Naive thymus-derived CD8-positive, alpha-beta T cell (primary cell): Measurements from ENCODE around the gene HNRNPLL. TPM values are rescaled to one million over a fixed set of nuclear protein-coding genes. Genes with fewer than 3 reads are reported as not detected.
A peak's percentile ranks its signal among the peaks of the same experiment; 100 is the strongest.
"Not testable (repeated sequence)": the region's sequence is repeated elsewhere in the genome, so short reads cannot be mapped to it uniquely, and the experiment has no call there.

Source experiments
- ATAC-seq, 2 donors: fragments of 150-1000 bp; cut with Tn5 transposase in 1 of 2; sonication (Bioruptor Pico), chemical (Tn5 transposase) in 1 of 2; 1 replicate in 1 of 2; 2 replicates in 1 of 2; pipeline ENCODE4 v1.10.0; 2021; ENCODE audit warnings: mild to moderate bottlenecking in 2 of 2, moderate library complexity in 2 of 2
- POLR2A ChIA-PET: fragments of 350-600 bp; sonication (Branson Sonifier 250); formaldehyde crosslinking; loops from one replicate; lab custom pipeline; 2021; ENCODE audit warnings: antibody characterized with exemption; lab: Charles Lee
- DNase-seq, 10 donors: peaks; one replicate each; pipeline versions ENCODE4 v3.0.0 to v3.0.0-alpha.2; 2020 to 2022
- H3K27ac Mint-ChIP-seq, 10 donors: one replicate each; pipeline ENCODE4 v1.8.0; 2020 to 2022; ENCODE audit warnings: mild to moderate bottlenecking in 10 of 10, mixed read lengths in 10 of 10, moderate library complexity in 4 of 10, inconsistent platforms in 1 of 10
- H3K27me3 Mint-ChIP-seq, 5 donors: one replicate each; pipeline ENCODE4 v1.8.0; 2021 to 2022; ENCODE audit warnings: mixed read lengths in 5 of 5
- H3K36me3 Mint-ChIP-seq, 3 donors: one replicate each; pipeline ENCODE4 v1.8.0; 2020 to 2022; ENCODE audit warnings: mixed read lengths in 3 of 3, mild to moderate bottlenecking in 2 of 3, inconsistent platforms in 1 of 3
- H3K4me1 Mint-ChIP-seq, 4 donors: one replicate each; pipeline ENCODE4 v1.8.0; 2021 to 2022; ENCODE audit warnings: mixed read lengths in 4 of 4
- H3K4me3 Mint-ChIP-seq, 10 donors: one replicate each; pipeline ENCODE4 v1.8.0; 2020 to 2022; ENCODE audit warnings: mild to moderate bottlenecking in 10 of 10, mixed read lengths in 10 of 10, moderate library complexity in 6 of 10, inconsistent platforms in 1 of 10
- H3K9me3 Mint-ChIP-seq, 9 donors: one replicate each; pipeline ENCODE4 v1.8.0; 2020 to 2022; ENCODE audit warnings: mixed read lengths in 9 of 9, mild to moderate bottlenecking in 3 of 9, inconsistent platforms in 1 of 9, moderate library complexity in 1 of 9
- polyA plus RNA-seq, 3 donors: library from polyadenylated mRNA; unstranded; fragments of 300-500 nt; fragmentation: Illumina TruSeq; gene quantifications; one replicate each; pipeline ENCODE4 v1.2.3, GENCODE V29; 2021
- total RNA-seq, 8 experiments: library from RNA in 2 of 8; stranded (reverse) in 2 of 8; gene quantifications; one replicate each; pipeline ENCODE4 v1.2.3 and lab custom pipeline; 2021 to 2026

The HNRNPLL gene
- total and polyA plus RNA-seq, 5 experiments from 2014 or later = 8.0 to 20.2 (median 13.1) TPM

DNA sequence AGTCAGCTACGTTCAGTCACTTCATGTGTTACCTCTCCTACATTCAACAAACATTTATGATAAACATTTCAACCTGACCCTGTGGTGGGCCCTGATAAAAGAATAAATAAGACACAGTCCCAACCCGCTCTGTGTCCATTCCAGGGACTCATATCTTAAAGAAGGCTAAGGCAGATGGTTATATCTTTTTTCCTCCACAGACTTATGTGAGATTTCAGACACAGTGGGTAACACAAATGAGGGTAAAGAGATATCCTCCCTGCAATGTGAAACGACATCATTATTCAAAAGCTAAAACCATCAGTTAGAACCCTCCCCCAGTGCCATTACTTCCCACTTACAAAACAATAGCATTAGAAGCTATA is 11.1 kb upstream of the HNRNPLL start:
- Mint-ChIP-seq H3K9me3 (no peaks in the 10 kb centered on the region), H3K27me3 (peaks cover 0 to 35% (median 3%) of the 10 kb centered on the region in 5 donors), H3K36me3 (no peaks in the 10 kb centered on the region), H3K4me3 (no peak overlapping the region), H3K27ac (no peak overlapping the region), H3K4me1 (peaks cover 0 to 12% (median 6%) of the 10 kb centered on the region in 4 donors)
- POLR2A ChIA-PET = no interaction called here
- DNase-seq (no peak), ATAC-seq (no peak)

DNA sequence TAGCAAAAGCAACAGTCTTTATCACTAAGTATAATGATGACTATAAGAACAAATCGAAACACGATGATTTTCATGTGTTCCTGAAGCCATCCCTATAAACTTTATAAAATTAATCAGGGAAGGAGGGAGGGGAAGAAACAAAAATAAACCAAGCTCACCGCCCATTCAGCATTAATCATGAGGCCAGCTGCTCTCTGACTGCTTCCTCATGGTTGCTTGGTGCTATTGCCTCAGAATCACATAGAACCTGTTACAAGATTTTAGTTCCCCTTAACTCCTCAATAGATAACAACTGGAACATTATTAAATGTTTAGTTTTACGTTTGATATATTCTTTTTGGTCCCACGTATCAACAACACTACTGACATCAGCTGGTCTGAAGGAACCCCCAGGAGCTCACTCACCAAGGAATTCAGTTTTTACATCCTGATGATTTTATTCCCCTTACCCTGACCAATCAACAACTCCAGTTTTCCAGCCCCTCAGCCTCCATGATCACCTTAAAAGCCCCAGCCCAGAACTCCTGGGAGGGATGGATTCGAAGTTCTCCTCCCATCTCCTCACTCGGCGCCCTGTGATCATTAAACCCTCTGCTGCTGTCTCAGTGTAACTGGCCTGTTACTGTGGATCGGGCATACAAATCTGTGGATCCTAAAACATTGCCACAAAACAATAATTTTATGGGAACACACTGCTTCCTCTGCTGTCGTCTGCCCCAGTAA is 10.6 kb upstream of the HNRNPLL start:
- ATAC-seq (no peak), DNase-seq (no peak)
- H3K4me3 Mint-ChIP-seq = no peak overlapping the region
- POLR2A ChIA-PET = no interaction called here
- no peak overlapping the region for H3K27ac Mint-ChIP-seq
- H3K4me1 Mint-ChIP-seq = peaks cover 0 to 15% (median 9%) of the 10 kb centered on the region in 4 donors
- no peaks in the 10 kb centered on the region for H3K9me3 Mint-ChIP-seq
- peaks cover 0 to 32% (median 3%) of the 10 kb centered on the region in 5 donors for H3K27me3 Mint-ChIP-seq
- no peaks in the 10 kb centered on the region for H3K36me3 Mint-ChIP-seq

DNA sequence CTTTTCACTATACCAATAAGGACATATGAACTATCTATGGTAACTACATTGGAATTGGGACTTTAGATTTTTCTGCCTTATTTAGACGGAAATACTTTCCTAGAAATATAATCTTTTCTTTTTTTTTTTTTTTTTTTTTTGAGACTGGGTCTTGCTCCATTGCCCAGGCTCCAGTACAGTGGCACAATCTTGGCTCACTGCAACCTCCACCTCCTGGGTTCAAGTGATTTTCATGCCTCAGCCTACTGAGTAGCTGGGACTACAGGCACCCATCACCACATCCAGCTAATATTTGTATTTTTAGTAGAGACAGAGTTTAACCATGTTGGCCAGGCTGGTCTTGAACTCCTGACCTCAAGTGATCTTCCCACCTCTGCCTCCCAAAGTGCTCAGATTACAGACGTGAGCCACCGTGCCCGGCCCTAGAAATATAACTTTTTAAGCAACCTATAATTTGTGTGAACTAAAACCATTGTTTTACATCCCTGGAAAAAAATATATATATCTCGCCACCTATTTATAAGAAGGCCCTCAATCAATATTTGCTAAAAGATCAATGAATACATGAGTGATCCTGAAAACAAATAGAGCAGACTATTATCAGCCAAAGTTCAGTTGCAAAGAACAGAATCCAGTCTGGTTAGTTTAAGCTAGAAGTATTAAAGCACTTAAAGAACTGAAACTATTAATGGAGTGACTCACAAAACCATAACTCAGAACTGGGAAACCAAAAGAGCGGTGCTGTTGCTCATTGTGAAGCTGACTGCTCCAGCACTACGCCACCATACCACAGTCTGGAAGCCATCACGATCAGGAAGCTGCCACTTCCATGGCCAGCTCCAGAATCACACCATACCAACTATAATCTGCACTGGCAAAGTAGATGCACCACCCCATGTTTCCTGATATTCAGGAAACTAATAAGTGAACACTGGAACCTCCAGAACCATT is 8.4 kb upstream of the HNRNPLL start:
- Mint-ChIP-seq H3K27me3 (peaks cover 0 to 26% (median 0%) of the 10 kb centered on the region in 5 donors), H3K9me3 (no peaks in the 10 kb centered on the region), H3K4me3 (no peak overlapping the region), H3K27ac (no peak overlapping the region), H3K4me1 (peaks cover 0 to 20% (median 9%) of the 10 kb centered on the region in 4 donors), H3K36me3 (no peaks in the 10 kb centered on the region)
- DNase-seq = no peak
- no peak for ATAC-seq
- POLR2A ChIA-PET = interaction anchor here (0.7 kb wide), 2 partner anchors 72 to 228 kb away, joined by 3 to 9 read pairs; no protein-coding TSS in a partner anchor

DNA sequence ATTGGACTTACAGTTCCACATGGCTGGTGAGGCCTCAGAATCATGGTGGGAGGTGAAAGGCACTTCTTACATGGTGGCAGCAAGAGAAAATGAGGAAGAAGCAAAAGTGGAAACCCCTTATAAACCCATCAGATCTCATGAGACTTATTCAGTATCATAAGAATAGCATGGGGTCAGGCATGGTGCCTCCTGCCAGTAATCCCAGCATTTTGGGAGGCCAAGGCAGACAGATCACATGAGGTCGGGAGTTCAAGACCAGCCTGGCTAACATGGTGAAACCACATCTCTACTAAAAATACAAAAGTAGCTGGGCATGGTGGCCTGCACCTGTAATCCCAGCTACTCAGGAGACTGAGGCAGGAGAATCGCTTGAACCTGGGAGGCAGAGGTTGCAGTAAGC is 6.5 kb upstream of the HNRNPLL start:
- H3K27ac Mint-ChIP-seq, ATAC-seq, H3K4me3 Mint-ChIP-seq, POLR2A ChIA-PET, H3K36me3 Mint-ChIP-seq, H3K9me3 Mint-ChIP-seq, DNase-seq: not testable (repeated sequence)
- Mint-ChIP-seq H3K4me1 (peaks cover 0 to 22% (median 13%) of the 10 kb centered on the region in 4 donors), H3K27me3 (peaks cover 0 to 17% (median 0%) of the 10 kb centered on the region in 5 donors)

DNA sequence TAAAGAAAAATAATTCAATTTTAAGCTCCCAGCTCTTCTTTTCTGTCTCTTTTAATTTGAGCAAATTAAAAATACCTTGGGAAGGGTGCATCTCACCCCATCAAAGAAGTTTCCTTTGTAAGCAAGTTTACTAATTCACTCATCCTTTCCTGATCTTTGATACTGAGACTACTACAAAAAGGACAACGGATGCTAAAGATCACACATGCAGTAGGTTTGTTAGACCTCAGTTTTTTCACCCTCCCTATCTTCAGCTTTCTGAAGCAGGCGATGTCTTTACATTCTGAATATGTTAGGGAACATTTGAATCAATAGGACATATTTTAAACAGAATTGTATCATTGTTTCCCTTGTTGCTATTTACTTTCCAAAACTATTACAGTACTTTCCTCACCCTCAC is 6.0 kb upstream of the HNRNPLL start:
- no peak for DNase-seq
- H3K27ac Mint-ChIP-seq = peak overlapping the region in 1 of 10 donors; percentile 3
- POLR2A ChIA-PET = no interaction called here
- no peak overlapping the region for H3K4me3 Mint-ChIP-seq
- peaks cover 2 to 25% (median 17%) of the 10 kb centered on the region in 4 donors for H3K4me1 Mint-ChIP-seq
- H3K9me3 Mint-ChIP-seq = no peaks in the 10 kb centered on the region
- H3K36me3 Mint-ChIP-seq = no peaks in the 10 kb centered on the region
- peaks cover 0 to 14% (median 0%) of the 10 kb centered on the region in 5 donors for H3K27me3 Mint-ChIP-seq
- ATAC-seq = no peak

DNA sequence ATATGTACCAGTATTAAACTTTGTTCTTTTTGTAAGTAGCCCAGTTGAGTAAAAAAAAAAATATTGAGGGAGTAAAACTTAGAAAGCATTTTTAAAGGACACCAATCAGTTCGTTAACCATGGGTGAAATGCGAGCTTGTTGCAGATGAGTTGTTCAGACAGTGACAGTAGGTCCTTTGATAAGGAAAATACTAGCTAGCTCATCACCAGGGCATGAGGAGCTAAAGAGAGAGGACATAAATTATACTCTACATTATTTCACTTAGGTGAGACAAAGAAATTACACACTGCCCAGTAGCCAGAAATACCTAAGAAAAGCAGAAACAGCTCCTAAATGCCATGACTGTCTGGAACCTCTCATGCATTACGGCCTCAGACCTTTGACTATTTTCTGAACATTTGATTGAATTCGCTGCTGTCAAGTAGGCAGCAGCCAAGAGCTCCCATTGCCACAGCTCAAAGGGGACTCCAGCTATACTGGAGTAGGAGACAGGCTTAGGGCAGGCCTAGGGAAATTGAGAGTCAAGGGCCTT is 2.6 kb upstream of the HNRNPLL start:
- POLR2A ChIA-PET = interaction anchor here (2.9 kb wide), 1 partner anchor 61 kb away, joined by 18 read pairs; the partner anchor contains the start of gene GALM
- ATAC-seq (no peak), DNase-seq (no peak)
- Mint-ChIP-seq H3K4me3 (no peak overlapping the region), H3K27ac (no peak overlapping the region), H3K4me1 (peaks cover 8 to 36% (median 33%) of the 10 kb centered on the region in 4 donors), H3K36me3 (no peaks in the 10 kb centered on the region), H3K9me3 (no peaks in the 10 kb centered on the region), H3K27me3 (peaks cover 0 to 4% (median 0%) of the 10 kb centered on the region in 5 donors)

DNA sequence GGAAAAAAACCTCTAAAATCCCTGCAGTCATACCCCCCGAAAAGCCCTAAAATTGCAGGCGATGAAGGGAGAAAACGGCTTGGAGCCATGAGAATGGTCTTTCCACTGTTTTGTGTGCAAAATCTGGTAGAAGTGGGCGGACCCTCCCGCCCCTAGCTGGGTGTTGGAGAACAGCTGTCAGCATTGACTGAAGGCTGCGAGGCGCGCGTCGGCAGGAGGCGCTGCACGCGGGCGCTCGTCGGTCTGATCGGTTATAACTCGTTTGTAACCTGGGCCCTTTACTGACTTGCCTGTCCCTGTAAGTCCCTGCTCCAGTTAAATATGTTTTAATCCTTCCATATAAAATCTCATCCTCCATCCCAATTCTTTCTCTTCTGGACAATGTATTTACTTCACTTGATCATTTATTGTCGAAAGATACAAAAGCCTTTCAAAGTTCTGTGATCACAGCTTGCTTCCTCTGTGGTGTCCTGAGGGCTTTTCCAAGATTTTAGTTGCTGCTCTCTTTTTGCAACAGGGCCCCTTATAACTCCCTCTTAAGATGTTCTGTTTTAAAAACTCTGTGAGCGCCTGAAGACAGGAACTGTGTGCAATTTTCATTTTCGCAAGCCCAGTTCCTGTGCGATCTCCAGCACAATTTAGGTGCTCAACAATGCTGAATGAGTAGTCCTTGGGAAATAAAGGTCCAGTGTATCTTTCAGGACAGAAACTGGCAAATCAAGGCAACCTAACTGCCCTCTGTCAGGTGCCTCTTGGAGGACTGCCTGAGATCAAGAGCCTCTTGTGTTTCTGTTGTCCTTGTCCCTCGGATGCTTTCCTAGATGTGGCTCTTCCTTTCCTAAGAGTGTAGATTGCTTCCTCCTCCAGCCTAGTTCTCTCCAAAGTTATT is 918 bp upstream of the HNRNPLL start:
- ATAC-seq (peak; percentile 72 to 83), DNase-seq (peak; percentile 67 to 86 (median 74))
- POLR2A ChIA-PET = interaction anchor here (1.1 to 4.4 kb wide), 5 partner anchors 9 to 148 kb away, joined by 4 to 49 read pairs (median 6); partner anchors contain the start of genes GALM and SRSF7
- H3K27me3 Mint-ChIP-seq = no peaks in the 10 kb centered on the region
- H3K4me3 Mint-ChIP-seq = peak overlapping the region; percentile 84 to 98 (median 96)
- H3K27ac Mint-ChIP-seq = peak overlapping the region; percentile 66 to 94 (median 91)
- no peaks in the 10 kb centered on the region for H3K36me3 Mint-ChIP-seq
- H3K4me1 Mint-ChIP-seq = peaks cover 15 to 46% (median 40%) of the 10 kb centered on the region in 4 donors
- no peaks in the 10 kb centered on the region for H3K9me3 Mint-ChIP-seq

DNA sequence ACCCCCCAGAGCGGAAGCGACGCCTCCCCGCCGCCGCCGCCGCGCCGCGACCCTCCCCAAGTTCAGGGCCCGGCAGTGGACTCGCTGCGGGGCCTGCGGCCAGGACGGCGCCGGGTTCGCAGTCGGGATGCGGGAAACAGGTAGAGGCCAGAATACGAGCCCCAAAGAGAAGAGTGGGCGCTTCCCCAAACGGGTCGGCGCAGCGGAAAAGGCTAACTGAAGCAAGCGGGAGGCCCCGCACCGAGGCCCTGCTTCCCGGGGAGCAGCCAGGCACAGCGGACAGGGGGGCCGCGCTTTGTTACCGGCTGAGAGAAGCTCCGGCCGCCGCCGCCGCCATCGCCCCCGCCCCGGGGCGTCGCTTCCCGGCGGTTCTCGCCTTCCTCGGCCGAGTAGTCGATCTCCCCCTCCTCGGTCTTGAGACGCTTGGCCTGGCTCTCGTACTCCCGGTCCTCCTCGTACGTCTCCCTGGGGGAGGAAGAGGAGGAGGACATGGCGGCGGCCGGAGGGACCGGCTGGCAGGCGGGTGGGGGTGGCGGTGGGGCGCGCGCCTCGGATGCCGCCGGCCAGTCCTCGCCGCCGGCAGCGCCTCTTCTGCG is 494 bp downstream of the HNRNPLL start:
- Mint-ChIP-seq H3K4me1 (peaks cover 15 to 44% (median 40%) of the 10 kb centered on the region in 4 donors), H3K9me3 (no peaks in the 10 kb centered on the region)

DNA sequence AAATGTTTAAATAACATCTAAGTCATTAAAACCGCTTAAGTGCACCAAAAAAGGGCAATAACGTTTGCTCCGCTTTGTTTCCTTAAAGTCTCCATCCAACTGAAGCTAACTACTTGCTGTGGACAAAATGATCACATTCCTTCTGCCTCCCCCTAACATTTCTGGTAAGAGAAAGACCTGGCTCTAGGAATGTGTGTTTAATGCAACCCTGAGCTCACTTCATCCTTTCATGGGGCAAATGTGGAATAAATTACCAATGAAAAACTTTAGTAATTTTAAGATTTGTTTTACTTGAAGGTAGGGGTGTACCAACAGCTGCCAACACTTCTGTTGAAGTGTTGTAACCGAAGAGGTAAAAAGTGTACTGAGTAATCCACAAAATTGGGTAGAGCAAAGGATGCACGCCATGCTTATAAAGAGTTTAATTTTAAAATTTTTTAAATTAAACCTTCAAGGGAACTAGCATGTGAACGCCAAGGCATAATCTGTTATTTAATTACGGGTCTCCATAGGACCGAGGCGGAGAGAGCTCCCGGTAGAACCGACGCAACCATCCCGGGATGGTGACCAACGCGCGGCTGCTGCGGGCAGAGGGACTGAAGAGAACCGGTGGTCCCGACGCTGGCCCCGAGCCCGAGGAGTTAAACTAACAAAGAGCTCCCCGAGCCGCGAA is 1.1 kb downstream of the HNRNPLL start:
- peak overlapping the region; percentile 83 to 98 (median 88) for H3K4me3 Mint-ChIP-seq
- POLR2A ChIA-PET = interaction anchor here (0.7 to 4.4 kb wide), 13 partner anchors 11 to 185 kb away, joined by 3 to 49 read pairs (median 4); partner anchors contain the start of genes GALM and SRSF7
- H3K27me3 Mint-ChIP-seq = no peaks in the 10 kb centered on the region
- peaks cover 17 to 45% (median 42%) of the 10 kb centered on the region in 4 donors for H3K4me1 Mint-ChIP-seq
- DNase-seq (peak in 2 of 10 donors; percentile 5 to 9), ATAC-seq (no peak)
- no peaks in the 10 kb centered on the region for H3K9me3 Mint-ChIP-seq
- H3K27ac Mint-ChIP-seq = peak overlapping the region in 9 of 10 donors; percentile 11 to 86 (median 43)
- H3K36me3 Mint-ChIP-seq = no peaks in the 10 kb centered on the region

More for the DNA sequence above, 494 bp downstream of the HNRNPLL start:
- Mint-ChIP-seq H3K27ac (peak overlapping the region in 9 of 10 donors; percentile 11 to 86 (median 41)), H3K4me3 (peak overlapping the region; percentile 83 to 98 (median 88)), H3K36me3 (no peaks in the 10 kb centered on the region), H3K27me3 (no peaks in the 10 kb centered on the region)
- peak in 8 of 10 donors; percentile 3 to 44 (median 30) for DNase-seq
- POLR2A ChIA-PET = interaction anchor here (0.7 to 4.4 kb wide), 13 partner anchors 11 to 185 kb away, joined by 3 to 49 read pairs (median 4); partner anchors contain the start of genes GALM and SRSF7
- ATAC-seq = peak; percentile 5 to 20

DNA sequence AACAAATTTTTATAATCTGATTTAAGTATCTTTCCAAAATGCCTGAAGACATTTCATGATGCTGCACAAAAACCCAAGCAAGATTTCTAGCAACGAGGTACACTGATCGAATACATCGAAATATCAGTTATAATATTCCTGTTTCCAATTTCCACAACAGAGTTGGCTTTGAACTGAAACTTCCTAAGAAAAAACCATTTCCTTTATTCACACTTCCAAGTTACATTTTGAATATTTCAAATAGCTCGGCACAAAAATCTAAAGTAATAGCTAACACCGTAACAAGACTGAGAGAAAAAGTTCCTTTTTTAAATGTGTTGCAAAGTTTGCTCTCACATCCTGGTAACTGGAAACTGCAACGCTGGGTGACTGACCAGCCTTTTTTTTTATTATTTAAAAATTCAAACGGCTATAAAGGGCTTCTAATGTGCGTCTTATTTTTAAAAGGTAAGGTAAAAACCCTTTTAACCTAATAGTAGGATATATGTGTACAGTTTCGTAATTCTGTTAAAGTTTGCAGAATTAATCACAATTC is 1.7 kb downstream of the HNRNPLL start:
- DNase-seq = no peak
- H3K4me1 Mint-ChIP-seq = peaks cover 20 to 46% (median 43%) of the 10 kb centered on the region in 4 donors
- no peak for ATAC-seq
- no peaks in the 10 kb centered on the region for H3K27me3 Mint-ChIP-seq
- H3K36me3 Mint-ChIP-seq = no peaks in the 10 kb centered on the region
- POLR2A ChIA-PET = interaction anchor here (0.7 to 4.4 kb wide), 6 partner anchors 10 to 186 kb away, joined by 3 to 49 read pairs (median 4); partner anchors contain the start of genes GALM and SRSF7
- H3K4me3 Mint-ChIP-seq = peak overlapping the region; percentile 9 to 98 (median 86)
- H3K9me3 Mint-ChIP-seq = no peaks in the 10 kb centered on the region
- peak overlapping the region in 7 of 10 donors; percentile 5 to 84 (median 50) for H3K27ac Mint-ChIP-seq
